ENCODE measurements around the gene SIK1.
"Not testable (repeated sequence)": the region's sequence is repeated elsewhere in the genome, so short reads cannot be mapped to it uniquely, and the experiment has no call there.

GRCh38 chr21:43442571-43442970 lies 15.6 kb upstream of the SIK1 start:
- TF ChIP-seq CTCF, POLR2A, POLR2AphosphoS5 (IDR thresholded peaks at IDR 0.05): not testable (repeated sequence)

Data from prostate gland (tissue), 2 donors.